ENCODE results near the gene BTN2A1.

The BTN2A1 gene

GRCh38 chr6:26464416-26465131 is 6.8 kb downstream of the BTN2A1 start:
- Histone ChIP-seq H3K79me2 (ENCODE audit: insufficient read depth, low read length) (no peaks in the 10 kb centered on the region), H3K36me3 (ENCODE audit: insufficient read depth, low read length) (no peaks in the 10 kb centered on the region), H4K20me1 (ENCODE audit: insufficient read depth, low read length) (no peaks in the 10 kb centered on the region), H3K9me3 (ENCODE audit: low read length) (no peaks in the 10 kb centered on the region), H3K27me3 (ENCODE audit: insufficient read depth, low read length) (no peaks in the 10 kb centered on the region), H3K9me2 (ENCODE audit: low read depth, low read length) (no peaks in the 10 kb centered on the region), H3K4me1 (ENCODE audit: insufficient read depth, low read length, severe bottlenecking) (no peaks in the 10 kb centered on the region), H3K4me3 (ENCODE audit: low read depth, low read length, poor library complexity, severe bottlenecking) (no peak overlapping the region), H3K9ac (ENCODE audit: low read length) (no peak overlapping the region), H3K4me2 (ENCODE audit: low read length) (no peak overlapping the region), H2AFZ (ENCODE audit: low read length) (no peak overlapping the region), H3F3A (ENCODE audit: insufficient read depth, low read length) (no peaks in the 10 kb centered on the region), H3K27ac (ENCODE audit: low read depth, low read length, poor library complexity, severe bottlenecking) (no peak overlapping the region)
- peak; percentile 22; the same call in 1 of the 2 replicates for TF ChIP-seq CTCF (IDR thresholded peaks at IDR 0.05; ENCODE audit: low read length)
- TF ChIP-seq EZH2 (IDR thresholded peaks at IDR 0.05; ENCODE audit: borderline replicate concordance, low read length): no peak

DNA sequence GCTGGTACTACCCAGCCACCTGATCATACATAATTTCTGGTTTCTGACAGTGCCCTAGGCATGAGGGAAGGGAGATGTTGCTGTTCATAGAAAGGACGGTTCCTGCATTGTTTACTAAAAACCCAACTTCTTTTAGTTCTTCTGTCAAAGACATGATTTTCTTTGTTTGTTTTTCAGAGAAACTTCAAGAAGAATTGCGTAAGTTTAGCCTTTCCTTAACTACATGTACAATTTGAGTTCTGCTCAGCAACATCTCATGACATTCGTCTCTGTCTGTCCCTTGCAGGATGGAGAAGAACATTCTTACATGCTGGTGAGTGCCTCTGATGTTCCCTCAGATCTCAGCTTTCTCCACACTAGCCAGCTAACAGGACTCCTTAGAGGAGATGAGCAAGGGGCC is 8.0 kb downstream of the BTN2A1 start:
- Histone ChIP-seq H3K4me3 (ENCODE audit: low read depth, low read length, poor library complexity, severe bottlenecking) (no peak overlapping the region), H3K27ac (ENCODE audit: low read depth, low read length, poor library complexity, severe bottlenecking) (no peak overlapping the region), H3K36me3 (ENCODE audit: insufficient read depth, low read length) (no peaks in the 10 kb centered on the region), H4K20me1 (ENCODE audit: insufficient read depth, low read length) (no peaks in the 10 kb centered on the region), H3K9me3 (ENCODE audit: low read length) (no peaks in the 10 kb centered on the region), H3K4me1 (ENCODE audit: insufficient read depth, low read length, severe bottlenecking) (no peaks in the 10 kb centered on the region), H3K4me2 (ENCODE audit: low read length) (no peak overlapping the region), H3K27me3 (ENCODE audit: insufficient read depth, low read length) (no peaks in the 10 kb centered on the region), H3K79me2 (ENCODE audit: insufficient read depth, low read length) (no peaks in the 10 kb centered on the region), H3F3A (ENCODE audit: insufficient read depth, low read length) (no peaks in the 10 kb centered on the region), H2AFZ (ENCODE audit: low read length) (no peak overlapping the region), H3K9ac (ENCODE audit: low read length) (no peak overlapping the region), H3K9me2 (ENCODE audit: low read depth, low read length) (no peaks in the 10 kb centered on the region)
- TF ChIP-seq EZH2 (IDR thresholded peaks at IDR 0.05; ENCODE audit: borderline replicate concordance, low read length) (no peak), CTCF (IDR thresholded peaks at IDR 0.05; ENCODE audit: low read length) (no peak)

GRCh38 chr6:26468829-26469228 is 11.1 kb downstream of the BTN2A1 start:
- TF ChIP-seq CTCF (IDR thresholded peaks at IDR 0.05; ENCODE audit: low read length): no peak
- TF ChIP-seq EZH2 (IDR thresholded peaks at IDR 0.05; ENCODE audit: borderline replicate concordance, low read length): no peak
- no peaks in the 10 kb centered on the region for H3K9me2 ChIP-seq (ENCODE audit: low read depth, low read length)

More at GRCh38 chr6:26468829-26469228, 11.1 kb downstream of the BTN2A1 start:
- peaks cover 5% of the 10 kb centered on the region for H3K4me1 ChIP-seq (ENCODE audit: insufficient read depth, low read length, severe bottlenecking)
- H3K27me3 ChIP-seq (ENCODE audit: insufficient read depth, low read length): no peaks in the 10 kb centered on the region
- H4K20me1 ChIP-seq (ENCODE audit: insufficient read depth, low read length): no peaks in the 10 kb centered on the region
- no peaks in the 10 kb centered on the region for H3F3A ChIP-seq (ENCODE audit: insufficient read depth, low read length)
- no peak overlapping the region for H3K27ac ChIP-seq (ENCODE audit: low read depth, low read length, poor library complexity, severe bottlenecking)
- H3K9ac ChIP-seq (ENCODE audit: low read length): no peak overlapping the region
- no peak overlapping the region for H3K4me2 ChIP-seq (ENCODE audit: low read length)
- H3K79me2 ChIP-seq (ENCODE audit: insufficient read depth, low read length): no peaks in the 10 kb centered on the region
- H3K9me3 ChIP-seq (ENCODE audit: low read length): peaks cover 19% of the 10 kb centered on the region
- H2AFZ ChIP-seq (ENCODE audit: low read length): no peak overlapping the region
- H3K36me3 ChIP-seq (ENCODE audit: insufficient read depth, low read length): no peaks in the 10 kb centered on the region; the same call in 1 of the 2 replicates
- no peak overlapping the region for H3K4me3 ChIP-seq (ENCODE audit: low read depth, low read length, poor library complexity, severe bottlenecking)

Measured in OCI-LY1 (cell line).